T-cell (primary cell): ENCODE measurements around the gene DCN. TPM values are rescaled to one million over a fixed set of nuclear protein-coding genes. Genes with fewer than 3 reads are reported as not detected.

Experiments used
- ATAC-seq, 4 experiments: fragments of 200-7000 bp in 3 of 4; fragments of 150-1000 bp in 1 of 4; cut with Tn5 transposase; replicated peaks in 1 of 4; 1 replicate in 3 of 4; 2 replicates in 1 of 4; pipeline ENCODE4 v1.10.0; 2021; ENCODE audit warnings: moderate library complexity in 3 of 4, mild to moderate bottlenecking in 2 of 4, moderate number of reproducible peaks in 1 of 4
- CTCF ChIA-PET, 2 donors: fragments of 300-600 bp; sonication (Branson Sonifier 250); formaldehyde crosslinking; loops; one replicate each; lab custom pipeline; 2022; ENCODE audit warnings: antibody characterized with exemption in 2 of 2; lab: Charles Lee
- POLR2A ChIA-PET, 2 donors: fragments of 300-600 bp; sonication (Branson Sonifier 250); formaldehyde crosslinking; loops; one replicate each; lab custom pipeline; 2022; ENCODE audit warnings: antibody characterized with exemption in 2 of 2; lab: Charles Lee
- DNase-seq, 35 experiments: peaks; one replicate each; pipeline versions ENCODE4 v3.0.0 to v3.0.0-alpha.2; 2013 to 2023
- H3K27ac ChIP-seq: one replicate; pipeline ENCODE4 v1.5.1; 2013; ENCODE audit warnings: low read length
- H3K27me3 ChIP-seq, 2 experiments: replicated peaks in 1 of 2; 1 replicate in 1 of 2; 2 replicates in 1 of 2; pipeline versions ENCODE4 v1.6.1 to v1.7.0; 2013; ENCODE audit warnings: low read length in 1 of 2, mixed read lengths in 1 of 2; ENCODE audit not compliant: control insufficient read depth in 2 of 2, insufficient read depth in 2 of 2; ENCODE audit errors: extremely low read depth in 1 of 2
- H3K36me3 ChIP-seq, 2 donors: 1 replicate in 1 of 2; 2 replicates in 1 of 2; pipeline versions ENCODE4 v1.6.1 to v1.7.0; 2013; ENCODE audit warnings: low read length in 1 of 2; ENCODE audit not compliant: control insufficient read depth in 2 of 2, insufficient read depth in 1 of 2; ENCODE audit errors: extremely low read depth in 1 of 2
- H3K4me1 ChIP-seq, 2 experiments: 1 replicate in 1 of 2; 2 replicates in 1 of 2; pipeline versions ENCODE4 v1.6.1 to v1.7.0; 2013; ENCODE audit warnings: low read length in 2 of 2, mixed read lengths in 1 of 2; ENCODE audit not compliant: insufficient read depth in 2 of 2, control insufficient read depth in 1 of 2; ENCODE audit errors: extremely low read depth in 1 of 2
- H3K4me3 ChIP-seq, 2 donors: 1 replicate in 1 of 2; 2 replicates in 1 of 2; pipeline versions ENCODE4 v1.5.1 to v1.7.0; 2013; ENCODE audit warnings: mild to moderate bottlenecking in 2 of 2, low read length in 1 of 2, moderate library complexity in 1 of 2; ENCODE audit not compliant: control insufficient read depth in 1 of 2; ENCODE audit errors: extremely low read depth in 1 of 2
- H3K9me3 ChIP-seq: 2 replicates; pipeline ENCODE4 v1.7.0; 2013
- H3K27ac Mint-ChIP-seq, 2 donors: one replicate each; pipeline ENCODE4 v1.8.0; 2020 to 2021; ENCODE audit warnings: mild to moderate bottlenecking in 2 of 2, mixed read lengths in 2 of 2
- H3K27me3 Mint-ChIP-seq, 2 donors: one replicate each; pipeline ENCODE4 v1.8.0; 2021 to 2022; ENCODE audit warnings: mixed read lengths in 2 of 2
- H3K36me3 Mint-ChIP-seq: one replicate; pipeline ENCODE4 v1.8.0; 2021; ENCODE audit warnings: mixed read lengths
- H3K4me1 Mint-ChIP-seq, 3 donors: one replicate each; pipeline ENCODE4 v1.8.0; 2020 to 2022; ENCODE audit warnings: mixed read lengths in 3 of 3, mild to moderate bottlenecking in 1 of 3
- H3K4me3 Mint-ChIP-seq, 3 donors: one replicate each; pipeline ENCODE4 v1.8.0; 2020 to 2022; ENCODE audit warnings: mild to moderate bottlenecking in 3 of 3, mixed read lengths in 3 of 3, moderate library complexity in 3 of 3
- H3K9me3 Mint-ChIP-seq, 3 donors: one replicate each; pipeline ENCODE4 v1.8.0; 2020 to 2022; ENCODE audit warnings: mixed read lengths in 3 of 3
- WGBS: methylation state at CpG from one replicate; pipeline ENCODE4 v1.1.5; 2013; ENCODE audit warnings: missing lambda C conversion rate; ENCODE audit not compliant: insufficient coverage; 5-methylcytosine and 5-hydroxymethylcytosine counted together
- total RNA-seq, 35 experiments: library from RNA in 6 of 35; stranded (reverse) in 6 of 35; fragments of 120-200 nt in 1 of 35; gene quantifications; one replicate each; pipeline versions ENCODE4 v1.2.1 to v1.2.4 and lab custom pipeline; 2013 to 2026

Gene DCN
- total RNA-seq, 5 donors from 2014 or later (not counting 1 experiment from before 2014, with no cell fraction given) = 3.4 to 6.9 (median 6.8) TPM; not detected in 2

DNA sequence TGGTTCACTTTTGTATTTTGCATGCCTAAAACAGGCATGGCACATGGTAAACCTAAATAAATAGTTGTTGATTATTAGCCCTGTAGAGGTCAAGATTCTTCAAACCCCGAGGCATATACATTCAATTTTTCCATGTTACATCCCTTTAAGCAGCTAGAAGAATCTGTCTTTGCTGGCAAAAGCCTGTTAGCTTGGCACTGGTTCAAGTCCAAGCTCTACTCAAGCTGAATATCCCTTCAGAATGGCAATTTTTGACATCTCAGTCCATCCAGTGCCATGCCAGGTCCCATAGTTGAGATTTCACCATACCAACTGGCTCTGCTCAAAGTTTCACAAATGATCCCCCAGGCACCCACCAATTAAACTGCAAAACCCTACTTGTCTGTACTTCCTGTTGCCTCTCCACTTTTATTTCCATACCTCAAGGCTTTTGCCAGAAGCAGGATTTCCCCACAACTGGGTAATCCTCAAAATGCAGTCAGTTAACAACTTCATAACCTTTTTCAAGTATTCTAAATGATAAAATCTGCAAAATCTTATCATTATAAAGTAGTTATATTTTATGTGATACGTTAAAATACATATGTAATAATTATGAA is 9.0 kb upstream of the DCN start:
- Mint-ChIP-seq H3K27me3 (peaks cover 0 to 2% of the 10 kb centered on the region in 2 donors), H3K4me1 (no peaks in the 10 kb centered on the region)
- no CpG with 5 or more reads among the region's 2 CpGs for WGBS

GRCh38 chr12:91189516-91189915 is 6.9 kb upstream of the DCN start:
- Histone ChIP-seq H3K27ac (no peak overlapping the region), H3K27me3 (no peaks in the 10 kb centered on the region), H3K36me3 (no peaks in the 10 kb centered on the region), H3K4me3 (no peak overlapping the region), H3K4me1 (no peaks in the 10 kb centered on the region), H3K9me3 (no peaks in the 10 kb centered on the region)
- H3K27ac Mint-ChIP-seq = no peak overlapping the region
- 40% methylated on average over 1 of the region's 3 CpGs for WGBS
- POLR2A ChIA-PET = interaction anchor here in 1 of 2 donors (0.6 kb wide), 1 partner anchor 13 kb away, joined by 3 read pairs; no protein-coding TSS in a partner anchor
- ATAC-seq (no peak), DNase-seq (no peak)
- H3K4me3 Mint-ChIP-seq = no peak overlapping the region
- H3K4me1 Mint-ChIP-seq = no peaks in the 10 kb centered on the region
- H3K27me3 Mint-ChIP-seq = peaks cover 0 to 2% of the 10 kb centered on the region in 2 donors
- H3K36me3 Mint-ChIP-seq = no peaks in the 10 kb centered on the region
- peaks cover 0 to under 1% (median 0%) of the 10 kb centered on the region in 3 donors for H3K9me3 Mint-ChIP-seq
- CTCF ChIA-PET = no interaction called here

More for the DNA sequence above, 9.0 kb upstream of the DCN start:
- Histone ChIP-seq H3K27ac (no peak overlapping the region), H3K27me3 (no peaks in the 10 kb centered on the region), H3K4me3 (no peak overlapping the region), H3K9me3 (peaks cover 2% of the 10 kb centered on the region), H3K4me1 (no peaks in the 10 kb centered on the region), H3K36me3 (no peaks in the 10 kb centered on the region)
- H3K27ac Mint-ChIP-seq = no peak overlapping the region
- ATAC-seq (no peak), DNase-seq (no peak)
- no peak overlapping the region for H3K4me3 Mint-ChIP-seq
- ChIA-PET POLR2A (no interaction called here), CTCF (no interaction called here)
- H3K9me3 Mint-ChIP-seq = peaks cover 3 to 11% (median 4%) of the 10 kb centered on the region in 3 donors
- no peaks in the 10 kb centered on the region for H3K36me3 Mint-ChIP-seq

DNA sequence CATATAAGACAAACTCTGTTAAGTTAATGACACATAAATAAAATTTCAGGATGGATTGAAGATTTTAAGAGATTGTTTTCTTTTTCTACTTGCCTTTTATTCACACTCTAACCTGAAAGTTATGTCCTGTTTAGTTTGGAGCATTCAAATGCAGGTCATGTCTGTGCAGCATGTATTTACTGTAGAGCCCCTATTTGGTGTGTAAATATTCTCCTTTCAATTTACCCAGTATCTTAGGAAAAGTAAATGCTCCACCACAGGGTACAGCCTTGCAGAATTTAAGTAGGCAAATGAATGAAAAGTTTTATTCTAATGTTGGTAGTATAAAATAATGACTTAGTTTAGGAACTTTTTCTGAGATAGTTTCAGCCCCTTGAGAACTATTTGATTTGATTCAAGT is 6.2 kb upstream of the DCN start:
- CTCF ChIA-PET = no interaction called here
- Histone ChIP-seq H3K9me3 (no peaks in the 10 kb centered on the region), H3K4me1 (no peaks in the 10 kb centered on the region), H3K27me3 (no peaks in the 10 kb centered on the region), H3K36me3 (no peaks in the 10 kb centered on the region), H3K4me3 (no peak overlapping the region), H3K27ac (no peak overlapping the region)
- Mint-ChIP-seq H3K9me3 (no peaks in the 10 kb centered on the region), H3K36me3 (no peaks in the 10 kb centered on the region), H3K27me3 (peaks cover under 1 to 2% of the 10 kb centered on the region in 2 donors), H3K27ac (no peak overlapping the region), H3K4me3 (no peak overlapping the region), H3K4me1 (no peaks in the 10 kb centered on the region)
- POLR2A ChIA-PET = no interaction called here
- ATAC-seq (no peak), DNase-seq (no peak)

DNA sequence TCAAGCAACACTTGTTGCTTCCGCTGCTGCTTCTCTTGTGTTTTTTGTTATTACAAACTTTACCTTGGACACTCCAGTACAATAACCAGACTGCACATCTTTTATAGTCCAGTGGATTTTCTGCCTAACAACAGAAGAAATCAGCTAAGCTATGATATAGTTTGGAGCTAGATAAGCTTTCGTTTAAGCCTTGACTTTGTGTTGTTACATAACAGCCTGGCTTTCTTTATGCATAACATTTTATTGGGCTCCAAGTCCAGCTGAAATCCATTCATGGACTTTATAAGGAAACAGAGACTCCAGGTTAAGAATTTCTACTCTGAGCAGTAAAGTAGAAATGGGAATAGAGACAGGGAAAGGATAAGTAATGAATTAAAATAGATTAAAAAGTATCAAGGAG is 3.5 kb upstream of the DCN start:
- ChIA-PET POLR2A (no interaction called here), CTCF (no interaction called here)
- Mint-ChIP-seq H3K9me3 (no peaks in the 10 kb centered on the region), H3K36me3 (no peaks in the 10 kb centered on the region), H3K27ac (no peak overlapping the region), H3K4me3 (no peak overlapping the region), H3K27me3 (peaks cover 2 to 4% of the 10 kb centered on the region in 2 donors), H3K4me1 (no peaks in the 10 kb centered on the region)
- no peak overlapping the region for H3K27ac ChIP-seq
- no peak for DNase-seq
- H3K9me3 ChIP-seq = no peaks in the 10 kb centered on the region
- no peaks in the 10 kb centered on the region for H3K36me3 ChIP-seq
- ATAC-seq = no peak
- H3K4me1 ChIP-seq = no peaks in the 10 kb centered on the region
- no peak overlapping the region for H3K4me3 ChIP-seq
- no CpG with 5 or more reads among the region's 2 CpGs for WGBS
- no peaks in the 10 kb centered on the region for H3K27me3 ChIP-seq

GRCh38 chr12:91185421-91185820 is 2.8 kb upstream of the DCN start:
- no CpG with 5 or more reads among the region's 1 CpG for WGBS
- H3K4me1 ChIP-seq = no peaks in the 10 kb centered on the region
- no peak for ATAC-seq
- no peaks in the 10 kb centered on the region for H3K9me3 ChIP-seq
- CTCF ChIA-PET = no interaction called here
- no peak overlapping the region for H3K27ac ChIP-seq
- H3K9me3 Mint-ChIP-seq = no peaks in the 10 kb centered on the region
- H3K27me3 Mint-ChIP-seq = peaks cover 2 to 4% of the 10 kb centered on the region in 2 donors
- H3K27ac Mint-ChIP-seq = no peak overlapping the region
- no peak overlapping the region for H3K4me3 Mint-ChIP-seq
- H3K4me3 ChIP-seq = no peak overlapping the region
- no peaks in the 10 kb centered on the region for H3K4me1 Mint-ChIP-seq
- no peaks in the 10 kb centered on the region for H3K36me3 Mint-ChIP-seq
- DNase-seq = no peak
- H3K36me3 ChIP-seq = no peaks in the 10 kb centered on the region
- no peaks in the 10 kb centered on the region for H3K27me3 ChIP-seq
- POLR2A ChIA-PET = no interaction called here

DNA sequence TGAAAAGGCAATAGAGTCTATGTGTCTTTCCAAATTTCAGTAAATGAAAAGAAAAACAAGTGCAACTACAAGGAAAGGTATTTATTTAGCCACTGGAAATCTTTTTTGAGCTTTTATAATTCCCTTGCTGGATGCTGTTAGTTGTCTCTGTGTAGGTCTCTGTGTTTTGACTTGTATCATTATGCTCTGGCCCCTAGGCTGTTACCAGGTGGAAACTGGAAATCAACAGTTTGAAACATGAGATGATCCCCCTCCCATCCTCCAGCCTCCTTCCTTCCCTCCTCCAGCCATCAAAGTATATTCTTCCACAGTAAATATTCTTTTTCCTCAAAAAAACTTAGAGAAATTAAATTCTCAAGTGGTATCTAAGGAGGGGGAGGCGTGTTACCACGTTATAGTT is 934 bp upstream of the DCN start:
- Mint-ChIP-seq H3K36me3 (no peaks in the 10 kb centered on the region), H3K9me3 (no peaks in the 10 kb centered on the region), H3K4me1 (no peaks in the 10 kb centered on the region), H3K4me3 (no peak overlapping the region), H3K27ac (no peak overlapping the region), H3K27me3 (peaks cover 2 to 4% of the 10 kb centered on the region in 2 donors)
- Histone ChIP-seq H3K4me3 (no peak overlapping the region), H3K9me3 (no peaks in the 10 kb centered on the region), H3K4me1 (no peaks in the 10 kb centered on the region), H3K27me3 (no peaks in the 10 kb centered on the region), H3K27ac (no peak overlapping the region), H3K36me3 (no peaks in the 10 kb centered on the region)
- no peak for ATAC-seq
- ChIA-PET POLR2A (no interaction called here), CTCF (no interaction called here)
- no CpG with 5 or more reads among the region's 2 CpGs for WGBS
- no peak for DNase-seq
